Ovary (tissue), 9 donors: ENCODE results near the gene PALMD. TPM values are rescaled to one million over a fixed set of nuclear protein-coding genes. Genes with fewer than 3 reads are reported as not detected.

Experiments used
- DNase-seq, 5 donors: peaks; one replicate each; pipeline ENCODE4 v3.0.0-alpha.2; 2019 to 2020
- H3K27ac ChIP-seq, 2 donors: fragments of 200-600 bp; one replicate each; pipeline versions ENCODE4 v1.5.1 to v1.8.0; 2019 to 2022
- H3K27me3 ChIP-seq: fragments of 200-600 bp; one replicate; pipeline ENCODE4 v1.8.0; 2022
- H3K36me3 ChIP-seq: fragments of 200-600 bp; sonication (generic); one replicate; pipeline ENCODE4 v1.5.1; 2019
- H3K4me1 ChIP-seq: one replicate; pipeline ENCODE4 v1.8.1; 2013; ENCODE audit warnings: mild to moderate bottlenecking, moderate library complexity; ENCODE audit not compliant: insufficient read depth
- H3K4me3 ChIP-seq: fragments of 200-600 bp; sonication (generic); one replicate; pipeline ENCODE4 v1.5.1; 2017
- H3K9me3 ChIP-seq, 2 donors: fragments of 200-600 bp in 1 of 2; sonication (generic) in 1 of 2; one replicate each; pipeline versions ENCODE4 v1.5.1 to v1.8.1; 2013 to 2019; ENCODE audit warnings: mild to moderate bottlenecking in 1 of 2, moderate library complexity in 1 of 2
- CTCF ChIP-seq, 3 donors: fragments of 450-650 bp in 2 of 3; fragments of 200-600 bp in 1 of 3; IDR thresholded peaks; one replicate each; pipeline versions ENCODE4 v1.5.1 to v1.8.0; 2016 to 2022; ENCODE audit warnings: antibody characterized with exemption in 3 of 3, mild to moderate bottlenecking in 1 of 3
- EP300 ChIP-seq: sonication (generic); formaldehyde crosslinking; IDR thresholded peaks from one replicate; pipeline ENCODE4 v1.6.1; 2017; ENCODE audit warnings: antibody characterized with exemption
- POLR2A ChIP-seq: fragments of 450-650 bp; IDR thresholded peaks from one replicate; pipeline ENCODE4 v1.6.1; 2017; ENCODE audit warnings: antibody characterized with exemption, mild to moderate bottlenecking, moderate library complexity
- WGBS, 3 donors: extraction: QIAGEN DNeasy Blood & Tissue Kit in 1 of 3; methylation state at CpG; one replicate each; pipeline versions ENCODE4 v1.1.5 to v1.1.7; 2013 to 2017; 5-methylcytosine and 5-hydroxymethylcytosine counted together
- intact Hi-C, 4 donors: fragments of 100-400 bp; cut with DNase I; formaldehyde crosslinking; loops; one replicate each; pipeline versions ENCODE4 v1.11.0 to v1.15.1; 2022 to 2023
- polyA plus RNA-seq, 2 donors: library from polyadenylated mRNA; stranded (reverse); fragments of 200-250 nt in 1 of 2; fragments of 350-450 nt in 1 of 2; fragmentation: Illumina TruSeq in 1 of 2; extraction: RNeasy Lipid Tissue Mini Kit (QIAGEN cat#74804) in 1 of 2; gene quantifications; one replicate each; pipeline ENCODE4 v1.2.3, GENCODE V29; 2013 to 2014
- total RNA-seq, 7 donors: library from RNA; depleted of rRNA in 2 of 7; stranded (reverse); fragments of >200 nt in 2 of 7; fragmentation: NEBNext Ultra II Directional in 3 of 7; extraction: Animal tissue kit (Norgen Biotek cat#: 25700) in 3 of 7; gene quantifications; one replicate each; pipeline versions ENCODE4 v1.1.0 to v1.2.4, GENCODE V29; 2016 to 2023
- donor health status: DM: no; HTN: no; CAD: no; lungs with moderate emphysema.
- donor health status: DM: no; HTN: no; CAD: no.
- donor health status: Bipolar disorder and iron deficiency.
- donor health status: DM: yes; HTN: yes; CAD: no.
- donor health status: DM: no; HTN: no; CAD: no.
- donor health status: DM: yes; HTN: yes; CAD: no.

Gene PALMD
- total and polyA plus RNA-seq, 9 donors = 18.0 to 43.7 (median 30.2) TPM

GRCh38 chr1:99738858-99739465 lies 93.0 kb downstream of the PALMD start:
- Histone ChIP-seq H3K36me3 (no peaks in the 10 kb centered on the region), H3K27ac (no peak overlapping the region), H3K4me1 (no peaks in the 10 kb centered on the region), H3K27me3 (no peaks in the 10 kb centered on the region), H3K9me3 (no peaks in the 10 kb centered on the region), H3K4me3 (no peak overlapping the region)
- intact Hi-C loops = loop anchor here in 1 of 4 donors (10.0 kb wide), 1 partner anchor 554 kb away; no protein-coding TSS in a partner anchor
- no peak for TF ChIP-seq EP300
- no peak for TF ChIP-seq CTCF (IDR thresholded peaks at IDR 0.05)
- TF ChIP-seq POLR2A = no peak
- WGBS, 3 donors = 79 to 91% (median 87%) methylated on average over 6 of the region's 6 CpGs
- no peak for DNase-seq

GRCh38 chr1:99740141-99740540 lies 94.2 kb downstream of the PALMD start:
- Histone ChIP-seq H3K9me3 (no peaks in the 10 kb centered on the region), H3K27me3 (no peaks in the 10 kb centered on the region), H3K4me3 (no peak overlapping the region), H3K36me3 (no peaks in the 10 kb centered on the region), H3K4me1 (no peaks in the 10 kb centered on the region), H3K27ac (no peak overlapping the region)
- no peak for DNase-seq
- WGBS, 3 donors = 59 to 62% (median 62%) methylated on average over 1 of the region's 1 CpG
- TF ChIP-seq EP300 (no peak), POLR2A (no peak), CTCF (IDR thresholded peaks at IDR 0.05) (no peak)
- intact Hi-C loops = no loop called here

Other genes starting within 250 kb of the PALMD start
- gene FRRS1, start 120.5 kb downstream of the PALMD start, total RNA-seq = 10 to 100 TPM in 4 of 7 donors, 1 to 10 TPM in 3; 8.1 to 17.2 (median 10.2) TPM
- 1 to 10 TPM; 2.8 to 8.0 TPM for gene FRRS1, start 120.5 kb downstream of the PALMD start, polyA plus RNA-seq
- 10 to 100 TPM in 6 of 7 donors, 1 to 10 TPM in 1; 7.2 to 13.8 (median 10.5) TPM for gene AGL, start 204.2 kb downstream of the PALMD start, total RNA-seq
- 1 to 10 TPM; 4.1 to 6.8 TPM for gene AGL, start 204.2 kb downstream of the PALMD start, polyA plus RNA-seq